ENCODE results near the gene ZNF722.
"Not testable (repeated sequence)": the region's sequence is repeated elsewhere in the genome, so short reads cannot be mapped to it uniquely, and the experiment has no call there.

ZNF722 gene

DNA sequence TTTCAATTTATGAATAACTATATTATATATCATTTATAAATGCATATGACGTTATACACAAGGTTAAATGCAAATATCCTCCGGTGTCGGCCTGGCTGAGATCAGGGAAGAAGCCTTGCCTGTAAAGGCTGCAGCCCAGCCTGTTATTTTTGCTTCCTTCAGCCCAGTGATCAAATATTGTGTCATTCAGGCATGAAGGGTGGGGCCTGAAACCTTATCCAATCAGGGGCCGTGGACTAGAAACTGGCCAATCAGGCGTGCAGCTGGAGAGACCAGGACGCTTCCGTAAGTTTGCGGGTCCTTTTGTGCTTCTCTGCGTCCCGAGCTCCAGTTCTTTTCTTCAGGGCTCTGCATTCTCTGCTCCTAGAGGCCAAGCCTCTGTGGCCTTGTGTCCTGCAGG, at the start of gene ZNF722:
Gene ZNF722 (plus strand): TSS at position 301 of the 400 bp plus-strand sequence. CDS start 113 bp downstream, outside the sequence.
- DNase-seq (ENCODE audit: low read depth in 2 of 2): no peak

DNA sequence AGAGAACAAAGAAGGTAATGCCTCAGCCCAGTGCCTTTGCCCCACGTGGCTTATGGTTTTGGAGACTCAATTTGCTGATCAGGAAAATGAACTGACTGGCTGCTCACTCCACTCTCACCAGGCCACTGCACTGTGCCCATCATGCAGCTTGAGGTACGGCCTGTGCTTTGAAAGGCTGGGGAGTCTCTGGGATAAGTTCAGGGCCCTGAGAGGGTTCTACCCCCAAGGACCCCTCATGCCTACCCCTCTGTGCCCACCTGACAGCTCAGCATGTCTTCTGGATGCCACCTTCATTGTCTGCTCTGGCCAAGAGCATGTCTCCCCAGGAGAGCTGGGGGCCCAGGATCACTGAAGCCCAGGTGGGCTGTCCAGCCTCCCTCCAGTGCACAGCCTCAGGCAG, 45.5 kb upstream of the ZNF722 start:
- no peak for DNase-seq (ENCODE audit: low read depth in 2 of 2)

DNA sequence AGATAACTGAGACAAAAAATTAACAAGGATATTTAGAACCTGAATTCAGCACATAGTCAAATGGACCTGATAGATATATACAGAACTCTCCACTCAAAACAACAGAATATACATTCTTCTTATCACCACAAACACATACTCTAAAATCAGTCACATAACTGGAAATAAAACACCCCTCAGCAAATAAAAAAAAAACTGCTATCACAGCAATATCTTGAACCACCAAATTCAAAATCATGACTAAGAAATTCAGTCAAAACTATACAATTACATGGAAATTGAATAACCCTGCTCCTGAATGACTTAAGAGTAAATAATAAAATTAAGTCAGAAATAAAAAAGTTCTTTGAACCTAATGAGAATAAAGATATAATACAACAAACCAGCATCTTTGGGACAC, 30.0 kb upstream of the ZNF722 start:
- DNase-seq (ENCODE audit: low read depth in 2 of 2): no peak

DNA sequence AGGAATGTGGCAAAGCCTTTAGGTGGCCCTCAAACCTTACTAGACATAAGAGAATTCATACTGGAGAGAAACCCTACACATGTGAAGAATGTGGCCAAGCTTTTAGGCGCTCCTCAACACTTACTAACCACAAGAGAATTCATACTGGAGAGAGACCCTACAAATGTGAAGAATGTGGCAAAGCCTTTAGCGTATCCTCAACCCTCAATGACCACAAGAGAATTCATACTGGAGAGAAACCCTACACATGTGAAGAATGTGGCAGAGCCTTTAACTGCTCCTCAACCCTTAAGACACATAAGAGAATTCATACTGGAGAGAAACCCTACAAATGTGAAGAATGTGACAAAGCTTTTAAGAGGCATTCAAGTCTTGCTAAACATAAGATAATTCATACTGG, 16.8 kb downstream of the ZNF722 start:
- DNase-seq (ENCODE audit: low read depth in 2 of 2): not testable (repeated sequence)

DNA sequence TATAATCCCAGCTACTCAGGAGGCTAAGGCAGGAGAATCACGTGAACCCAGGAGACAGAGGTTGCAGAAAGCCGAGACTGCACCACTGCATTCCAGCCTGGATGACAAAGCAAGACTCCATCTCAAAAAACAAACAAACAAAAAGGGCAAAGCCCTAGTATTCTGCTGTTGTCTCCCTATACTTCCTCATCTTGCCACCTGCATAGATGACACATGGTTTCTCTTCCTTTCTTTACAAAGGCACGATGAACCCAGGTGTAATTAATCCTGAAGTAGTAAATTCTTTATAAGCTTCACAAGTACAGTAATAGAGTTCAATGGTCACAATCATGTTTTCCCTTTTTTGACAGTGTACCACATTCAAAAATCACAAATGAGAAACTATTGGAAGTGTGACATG, 36.7 kb downstream of the ZNF722 start:
- DNase-seq (ENCODE audit: low read depth in 2 of 2): no peak

DNA sequence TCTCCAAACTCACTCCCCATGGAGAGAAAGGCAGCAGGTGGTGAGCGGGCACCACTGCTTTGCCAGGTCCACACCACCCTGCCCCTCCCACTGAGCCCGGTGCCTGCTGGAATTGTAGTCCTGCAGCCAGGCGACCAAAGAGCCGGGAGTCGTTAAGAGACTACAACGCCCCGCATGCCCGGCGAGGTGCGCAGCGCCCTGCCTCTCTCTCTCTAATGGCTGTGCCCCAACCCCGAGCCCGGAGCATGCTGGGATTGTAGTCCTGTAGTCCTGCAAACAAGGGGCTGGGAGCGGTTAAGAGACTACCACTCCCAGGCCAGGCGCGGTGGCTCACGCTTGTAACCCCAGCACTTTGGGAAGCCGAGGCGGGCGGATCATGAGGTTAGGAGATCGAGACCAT, 38.4 kb downstream of the ZNF722 start:
- DNase-seq (ENCODE audit: low read depth in 2 of 2): no peak

DNA sequence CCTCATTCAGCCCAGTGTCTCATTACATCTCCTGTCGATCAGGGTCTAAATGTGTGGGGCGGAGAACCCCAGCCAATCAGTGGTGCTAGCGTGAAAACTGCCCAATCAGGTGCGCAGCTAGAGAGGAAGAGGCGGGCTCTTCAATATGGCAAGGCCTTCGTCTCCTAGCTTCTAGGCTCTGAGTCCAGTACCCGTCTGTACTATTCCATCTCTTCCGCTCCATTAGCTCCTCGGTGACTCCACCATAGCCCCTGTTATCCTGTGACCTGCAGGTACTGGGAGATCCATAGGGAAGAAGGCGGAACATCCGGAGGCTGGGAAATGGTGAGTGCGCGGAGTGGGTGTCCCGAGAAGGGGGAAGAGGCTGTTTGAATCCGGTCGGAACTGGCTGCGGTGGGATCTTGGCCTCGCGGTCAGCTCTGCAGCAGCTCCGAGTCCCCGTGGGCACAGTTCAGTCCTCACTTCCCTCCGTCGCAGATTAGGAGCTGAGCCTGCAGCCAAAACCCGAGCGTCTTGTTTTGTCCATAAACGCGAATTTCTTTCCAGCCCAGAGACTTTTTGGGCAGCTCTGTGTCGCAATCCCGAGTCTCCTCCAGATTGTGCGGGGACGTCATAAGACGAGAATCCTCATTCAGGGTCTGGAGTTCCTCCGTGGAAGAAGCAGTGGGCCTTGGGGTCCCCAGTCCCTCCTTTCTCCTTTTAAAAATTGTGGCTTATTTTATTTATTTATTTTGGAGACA, 46.8 kb downstream of the ZNF722 start, which contains the start of gene ZNF727:
Gene ZNF727 (plus strand): TSS at position 134 of the 740 bp plus-strand sequence. CDS start 188 bp downstream, at position 322.
- DNase-seq (ENCODE audit: low read depth in 2 of 2): peak; percentile 9 to 18

DNA sequence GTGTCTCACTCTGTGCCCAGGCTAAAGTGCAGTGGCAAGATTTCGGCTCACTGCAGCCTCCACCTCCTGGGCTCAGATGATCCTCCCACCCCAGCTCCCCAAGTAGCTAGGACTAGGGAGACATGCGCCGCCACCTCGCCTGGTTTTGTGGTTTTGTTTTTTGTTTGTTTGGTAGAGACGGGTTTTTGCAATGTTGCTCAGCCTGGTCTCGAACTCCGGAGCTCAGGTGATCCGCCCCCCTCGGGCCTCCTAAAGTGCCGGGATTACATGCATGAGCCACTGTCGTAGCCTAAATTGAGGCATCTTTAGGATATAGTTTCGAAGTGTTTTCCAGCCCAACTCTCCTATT, 47.4 kb downstream of the ZNF722 start:
- DNase-seq (ENCODE audit: low read depth in 2 of 2): no peak

All from stimulated activated CD4-positive, alpha-beta T cell treated with anti-CD3 and anti-CD28 coated beads, Interleukin-12 subunit alpha, Interleukin-12 subunit beta, amount 100 ng/mL, for 24 hours (primary cell).